NCI-H2171 (cell line): ENCODE measurements around the gene FAM118A.
"Not testable (repeated sequence)": the region's sequence is repeated elsewhere in the genome, so short reads cannot be mapped to it uniquely, and the experiment has no call there.

Source experiments
- DNase-seq: peaks from one replicate; lab custom pipeline; 2025; lab: John Stamatoyannopoulos, UW

Gene FAM118A

DNA sequence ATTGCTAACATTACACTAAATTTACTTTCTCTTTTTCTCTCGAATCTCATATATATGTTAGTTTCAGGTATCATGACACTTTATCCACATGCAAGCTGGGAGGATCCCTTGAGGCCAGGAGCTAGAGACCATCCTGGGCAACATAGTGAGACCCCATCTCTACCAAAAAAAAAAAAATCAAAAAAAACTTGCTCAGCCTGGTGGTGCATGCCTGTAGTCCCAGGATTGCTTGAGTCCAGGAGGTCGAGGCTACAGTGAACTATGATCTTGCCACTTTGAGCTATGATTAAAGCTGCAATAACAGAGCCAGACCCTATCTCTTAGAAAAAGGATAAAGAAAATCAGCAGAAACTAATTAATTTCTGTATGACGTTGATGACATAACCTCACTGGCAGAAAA lies 28.7 kb upstream of the FAM118A start:
- DNase-seq: no peak

DNA sequence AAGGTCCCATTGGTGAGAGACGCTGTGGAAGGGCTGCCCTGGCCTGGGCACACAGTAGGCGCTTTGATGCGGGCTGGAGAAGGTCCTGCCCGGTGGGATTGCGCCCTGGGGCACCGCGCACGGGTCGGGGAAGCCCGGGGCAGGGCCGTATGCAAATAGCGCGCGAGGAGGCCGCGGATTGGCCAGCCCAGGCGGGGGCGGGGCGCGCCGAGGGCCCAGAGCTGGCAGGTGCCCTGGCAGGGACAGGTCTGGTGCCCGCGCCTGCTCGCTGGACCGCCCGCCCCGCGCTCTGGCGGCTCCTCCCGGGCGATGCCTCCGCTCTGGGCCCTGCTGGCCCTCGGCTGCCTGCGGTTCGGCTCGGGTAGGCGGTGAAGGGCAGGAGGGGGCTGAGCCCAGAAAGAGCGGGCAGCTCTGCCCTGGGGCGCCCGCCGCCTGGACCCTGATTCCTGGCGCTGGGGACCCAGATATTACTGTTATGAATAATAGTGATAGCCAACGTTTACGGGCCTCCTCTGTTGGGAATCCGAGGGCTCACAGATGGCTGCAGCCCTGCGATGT lies 24.9 kb upstream of the FAM118A start, which contains the start of gene UPK3A:
Gene UPK3A (plus strand): TSS at position 245 of the 558 bp plus-strand sequence. CDS start 65 bp downstream, at position 310.
- no peak for DNase-seq

GRCh38 chr22:45285263-45286058 lies 24.3 kb upstream of the FAM118A start:
- no peak for DNase-seq

- DNase-seq: no peak
Observed at GRCh38 chr22:45286854-45287551, 22.7 kb upstream of the FAM118A start.

GRCh38 chr22:45290410-45290936 lies 19.3 kb upstream of the FAM118A start:
- DNase-seq: peak; percentile 85

- DNase-seq: no peak
Observed at GRCh38 chr22:45291061-45291930, 18.4 kb upstream of the FAM118A start.

DNA sequence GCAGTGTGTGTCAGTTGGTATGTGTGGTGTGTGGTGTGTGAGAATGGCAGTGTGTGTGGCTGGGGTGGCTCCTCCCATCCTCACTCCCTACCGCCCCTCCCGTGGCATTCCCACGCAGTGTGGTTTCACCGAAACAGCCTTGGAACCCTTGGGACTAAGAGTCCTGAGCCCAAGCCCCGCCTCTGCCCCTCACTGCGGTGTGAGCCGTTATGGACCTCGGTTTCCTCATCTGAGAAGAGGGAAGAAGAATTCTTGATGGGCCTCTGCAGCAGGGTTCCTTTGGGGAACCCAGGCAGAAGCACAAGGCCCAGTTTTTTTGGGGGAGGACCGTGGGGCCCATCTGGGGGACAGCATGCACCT lies 17.8 kb upstream of the FAM118A start:
- DNase-seq: no peak

- no peak for DNase-seq
Observed at GRCh38 chr22:45292731-45293442, 16.8 kb upstream of the FAM118A start.

DNA sequence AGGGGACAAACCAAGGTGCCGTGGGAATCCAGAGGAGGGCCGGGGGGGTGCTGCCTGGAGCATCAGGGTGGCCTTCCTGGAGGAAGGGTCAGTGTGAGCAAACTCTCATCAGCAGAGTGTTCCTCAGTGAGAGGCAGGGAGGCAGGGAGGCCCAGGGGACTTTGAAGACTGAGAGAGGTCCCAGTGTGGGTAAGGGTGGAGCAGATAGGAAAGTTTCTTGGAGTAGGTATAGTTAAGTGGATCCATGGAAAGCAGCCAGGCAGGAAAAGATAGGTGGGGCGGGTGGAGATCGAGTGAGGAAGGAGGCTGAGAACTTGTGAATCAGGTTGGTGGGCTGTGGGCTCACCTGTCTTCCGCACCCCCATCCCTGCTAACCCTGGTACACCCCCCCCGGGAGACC lies 15.7 kb upstream of the FAM118A start:
- DNase-seq: no peak

DNA sequence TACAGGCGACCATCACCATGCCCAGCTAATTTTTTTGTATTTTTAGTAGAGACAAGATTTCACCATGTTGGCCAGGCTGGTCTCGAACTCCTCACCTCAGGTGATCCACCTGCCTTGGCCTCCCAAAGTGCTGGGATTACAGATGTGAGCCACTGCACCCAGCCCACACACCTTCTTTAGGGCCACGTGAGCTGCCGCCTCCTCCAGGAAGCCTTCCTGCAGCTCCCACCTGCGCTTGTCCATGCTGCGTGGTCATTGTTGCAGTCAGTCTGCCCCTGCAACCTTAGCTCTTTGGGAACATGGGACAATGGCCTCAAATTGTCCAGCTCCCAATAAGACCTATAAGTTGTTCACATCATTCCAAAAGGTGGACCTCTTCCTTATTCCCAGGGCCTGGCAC lies 14.7 kb upstream of the FAM118A start:
- DNase-seq: not testable (repeated sequence)

GRCh38 chr22:45295492-45295891 lies 14.2 kb upstream of the FAM118A start:
- no peak for DNase-seq

- DNase-seq: no peak
Observed at GRCh38 chr22:45296628-45297297, 13.0 kb upstream of the FAM118A start.

- DNase-seq: no peak
Observed at GRCh38 chr22:45298934-45299505, 10.7 kb upstream of the FAM118A start.

- DNase-seq: no peak
Observed at GRCh38 chr22:45302751-45303150, 7.0 kb upstream of the FAM118A start.

- DNase-seq: no peak
Observed at GRCh38 chr22:45303181-45303580, 6.6 kb upstream of the FAM118A start.

DNA sequence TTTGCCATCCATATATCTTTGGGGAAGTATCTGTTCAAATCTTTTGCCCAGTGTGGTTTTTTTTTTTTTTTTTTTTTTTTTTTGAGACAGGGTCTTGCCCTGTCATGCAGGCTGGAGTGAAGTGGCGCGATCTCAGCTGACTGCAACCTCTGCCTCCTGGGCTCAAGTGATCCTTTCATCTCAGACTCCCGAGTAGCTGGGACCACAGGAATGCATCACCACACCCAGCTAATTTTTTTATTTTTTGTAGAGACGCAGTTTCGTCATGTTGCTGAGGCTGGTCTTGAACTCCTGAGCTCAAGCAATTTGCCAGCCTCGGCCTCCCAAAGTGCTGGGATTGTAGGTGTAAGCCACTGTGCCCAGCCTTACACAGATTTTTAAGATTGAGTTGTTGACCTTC lies 4.8 kb upstream of the FAM118A start:
- DNase-seq: no peak

DNA sequence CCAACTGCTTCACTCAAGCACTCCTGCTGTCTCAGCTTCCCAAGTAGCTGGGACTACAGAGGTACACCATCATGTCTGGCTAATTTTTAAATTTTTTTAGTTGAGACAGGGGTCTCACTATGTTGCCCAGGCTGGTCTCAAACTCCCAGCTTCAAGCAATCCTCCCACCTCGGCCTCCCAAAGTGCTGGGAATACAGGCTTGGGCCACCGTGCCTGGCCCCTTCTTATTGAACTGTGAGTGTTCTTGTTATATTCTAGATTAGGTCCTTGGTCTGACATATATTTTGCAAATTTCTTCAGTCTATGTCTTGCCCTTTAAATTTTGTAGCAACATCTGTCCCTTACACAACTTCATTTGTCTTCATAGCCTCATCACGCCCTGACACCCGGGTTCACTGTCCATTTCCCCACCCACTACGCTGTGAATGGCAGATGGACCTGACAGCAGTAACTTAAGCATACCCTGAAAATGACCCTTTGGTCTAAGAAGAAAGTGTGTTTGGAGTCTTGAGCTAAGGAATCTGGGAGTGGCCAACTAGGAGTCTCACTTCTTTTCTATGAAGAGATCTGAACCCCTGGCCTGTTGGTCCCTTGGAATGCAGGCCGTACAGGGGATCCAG lies 4.2 kb upstream of the FAM118A start:
- DNase-seq: no peak

- DNase-seq: no peak
Observed at GRCh38 chr22:45306139-45306538, 3.6 kb upstream of the FAM118A start.

- no peak for DNase-seq
Observed at GRCh38 chr22:45308391-45308956, 1.3 kb upstream of the FAM118A start.
